IMR-90 (cell line): ENCODE measurements around the gene ADARB2. TPM values are rescaled to one million over a fixed set of nuclear protein-coding genes. Genes with fewer than 3 reads are reported as not detected.

Experiments
- ATAC-seq: fragments of 200-7000 bp; cut with Tn5 transposase; 2 replicates; pipeline ENCODE4 v1.9.1; 2020; ENCODE audit warnings: low read depth, mild to moderate bottlenecking, moderate library complexity
- BruUV-seq: library from RNA; stranded (reverse); fragments of 400-500 nt; replicated peaks from 2 replicates; lab custom pipeline; 2021; lab: Mats Ljungman, UMichigan
- CTCF ChIA-PET: fragments of 300-600 bp; formaldehyde crosslinking; extraction: SDS; loops from one replicate; lab custom pipeline; 2021; ENCODE audit warnings: antibody characterized with exemption; lab: Yijun Ruan, JAX
- POLR2A ChIA-PET: fragments of 300-600 bp; sonication (Branson Sonifier 250); formaldehyde crosslinking; loops from one replicate; lab custom pipeline; 2022; ENCODE audit warnings: antibody characterized with exemption; ENCODE audit not compliant: unreplicated experiment; lab: Charles Lee
- DNase-seq: peaks from one replicate; pipeline ENCODE4 v3.0.0; 2013
- H2AFZ ChIP-seq: replicated peaks from 2 replicates; pipeline ENCODE3; 2013; ENCODE audit warnings: low read length, mild to moderate bottlenecking; ENCODE audit not compliant: poor library complexity
- H2AK5ac ChIP-seq: 2 replicates; pipeline ENCODE4 v1.6.1; 2013; ENCODE audit warnings: low read depth, low read length, inconsistent platforms
- H2AK9ac ChIP-seq: replicated peaks from 2 replicates; pipeline ENCODE3; 2013; ENCODE audit warnings: mild to moderate bottlenecking, low read depth, low read length, moderate library complexity; ENCODE audit not compliant: poor library complexity
- H2BK120ac ChIP-seq: 2 replicates; pipeline ENCODE4 v1.6.1; 2013; ENCODE audit warnings: low read depth, low read length, inconsistent platforms
- H2BK15ac ChIP-seq: 3 replicates; pipeline ENCODE4 v1.6.1; 2013; ENCODE audit warnings: low read depth, low read length, inconsistent platforms
- H2BK20ac ChIP-seq: 2 replicates; pipeline ENCODE4 v1.6.1; 2013; ENCODE audit warnings: low read depth, mild to moderate bottlenecking, inconsistent platforms, low read length, moderate library complexity
- H2BK5ac ChIP-seq: 2 replicates; pipeline ENCODE4 v1.6.1; 2013; ENCODE audit warnings: mild to moderate bottlenecking, low read depth, low read length, inconsistent platforms; ENCODE audit not compliant: poor library complexity, severe bottlenecking
- H3K14ac ChIP-seq: replicated peaks from 2 replicates; pipeline ENCODE4 v1.6.1; 2013; ENCODE audit warnings: low read depth, low read length, inconsistent platforms
- H3K18ac ChIP-seq: 2 replicates; pipeline ENCODE4 v1.6.1; 2013; ENCODE audit warnings: low read depth, low read length, control low read depth
- H3K23ac ChIP-seq: 2 replicates; pipeline ENCODE4 v1.6.1; 2013; ENCODE audit warnings: low read depth, low read length, inconsistent platforms
- H3K27ac ChIP-seq: 2 replicates; pipeline ENCODE4 v1.5.1; 2013; ENCODE audit warnings: mild to moderate bottlenecking, control low read depth, low read length; ENCODE audit not compliant: insufficient read depth
- H3K27me3 ChIP-seq: 2 replicates; pipeline ENCODE4 v1.6.1; 2013; ENCODE audit warnings: low read length; ENCODE audit not compliant: control insufficient read depth, insufficient read depth
- H3K36me3 ChIP-seq: 2 replicates; pipeline ENCODE4 v1.6.1; 2013; ENCODE audit warnings: low read length, mixed read lengths; ENCODE audit not compliant: control insufficient read depth, insufficient read depth
- H3K4ac ChIP-seq: 2 replicates; pipeline ENCODE4 v1.6.1; 2013; ENCODE audit warnings: low read depth, low read length, inconsistent platforms
- H3K4me1 ChIP-seq: 2 replicates; pipeline ENCODE4 v1.6.1; 2013; ENCODE audit warnings: low read length, mixed read lengths; ENCODE audit not compliant: control insufficient read depth, insufficient read depth
- H3K4me2 ChIP-seq: 2 replicates; pipeline ENCODE4 v1.6.1; 2013; ENCODE audit warnings: low read depth, mild to moderate bottlenecking, control low read depth, low read length, moderate library complexity
- H3K4me3 ChIP-seq: 2 replicates; pipeline ENCODE4 v1.5.1; 2013; ENCODE audit warnings: low read depth, mild to moderate bottlenecking, control low read depth, low read length, moderate library complexity; ENCODE audit not compliant: insufficient read depth
- H3K56ac ChIP-seq: 2 replicates; pipeline ENCODE4 v1.6.1; 2013; ENCODE audit warnings: low read length, inconsistent platforms; ENCODE audit not compliant: insufficient read depth; ENCODE audit errors: extremely low read depth
- H3K79me1 ChIP-seq, 2 experiments: 2 replicates each; pipeline ENCODE4 v1.6.1; 2013; ENCODE audit warnings: low read length in 2 of 2, inconsistent platforms in 1 of 2, low read depth in 1 of 2
- H3K9ac ChIP-seq: 2 replicates; pipeline ENCODE4 v1.6.1; 2013; ENCODE audit warnings: low read depth, low read length, control low read depth
- H3K9me1 ChIP-seq: 2 replicates; pipeline ENCODE4 v1.6.1; 2013; ENCODE audit warnings: low read length, inconsistent platforms; ENCODE audit not compliant: insufficient read depth
- H3K9me3 ChIP-seq: 2 replicates; pipeline ENCODE4 v1.6.1; 2013; ENCODE audit warnings: low read length; ENCODE audit not compliant: control insufficient read depth, insufficient read depth
- H4K20me1 ChIP-seq: 2 replicates; pipeline ENCODE4 v1.6.1; 2013; ENCODE audit warnings: low read length, inconsistent platforms; ENCODE audit not compliant: insufficient read depth
- H4K5ac ChIP-seq: 2 replicates; pipeline ENCODE4 v1.6.1; 2013; ENCODE audit warnings: mild to moderate bottlenecking, low read depth, low read length, control low read depth
- H4K8ac ChIP-seq, 2 experiments: 2 replicates each; pipeline ENCODE4 v1.6.1; 2013; ENCODE audit warnings: low read depth in 2 of 2, low read length in 2 of 2, control low read depth in 1 of 2, inconsistent platforms in 1 of 2
- H4K91ac ChIP-seq: 2 replicates; pipeline ENCODE4 v1.6.1; 2013; ENCODE audit warnings: low read depth, low read length, inconsistent platforms; ENCODE audit not compliant: insufficient read depth
- ELK1 ChIP-seq: fragments of 150-350 bp; IDR thresholded peaks from 2 replicates; pipeline ENCODE4 v1.6.1; 2016; ENCODE audit warnings: low read depth, mild to moderate bottlenecking, low read length, moderate library complexity, borderline replicate concordance
- FOS ChIP-seq: fragments of 150-350 bp; IDR thresholded peaks from 2 replicates; pipeline ENCODE4 v1.6.1; 2016; ENCODE audit warnings: low read depth, low read length
- MAZ ChIP-seq: IDR thresholded peaks from 2 replicates; pipeline ENCODE4 v1.6.1; 2012; ENCODE audit warnings: low read depth, mild to moderate bottlenecking, low read length, improper control_type of control experiment, moderate library complexity, borderline replicate concordance
- RCOR1 ChIP-seq: IDR thresholded peaks from 2 replicates; pipeline ENCODE4 v1.6.1; 2012; ENCODE audit warnings: mild to moderate bottlenecking, low read length, improper control_type of control experiment; ENCODE audit not compliant: insufficient replicate concordance
- RFX5 ChIP-seq: IDR thresholded peaks from 2 replicates; pipeline ENCODE4 v1.8.0; 2012; ENCODE audit warnings: low read depth, mild to moderate bottlenecking, low read length, moderate library complexity
- WGBS, 2 experiments: methylation state at CpG; one replicate each; pipeline versions ENCODE4 v1.1.5 to v1.1.7; 2013; ENCODE audit warnings: missing lambda C conversion rate in 2 of 2; ENCODE audit not compliant: insufficient read length in 1 of 2; ENCODE audit errors: extremely low coverage in 2 of 2; 5-methylcytosine and 5-hydroxymethylcytosine counted together
- dilution Hi-C: fragments of 300-500 bp; cut with HindIII; formaldehyde crosslinking; loops from one replicate; pipeline ENCODE4 v1.14.3; 2018; ENCODE audit warnings: low sequenced_read_pairs; ENCODE audit not compliant: unreplicated experiment
- in situ Hi-C: fragments of 300-500 bp; cut with MboI; formaldehyde crosslinking; loops from 3 replicates; pipeline ENCODE4 v1.14.3; 2019; ENCODE audit warnings: low sequenced_read_pairs, inconsistent platforms, mixed read lengths
- intact Hi-C: fragments of 100-400 bp; cut with micrococcal nuclease; formaldehyde crosslinking; loops from 2 replicates; pipeline ENCODE4 v1.10.0; 2022
- polyA plus RNA-seq, 3 experiments: library from polyadenylated mRNA; depleted of rRNA; stranded (reverse); fragments of >200 nt; gene quantifications; 2 replicates each; pipeline ENCODE4 v1.2.3, GENCODE V29; 2012; ENCODE audit warnings: low replicate concordance in 1 of 3
- total RNA-seq: library from RNA; depleted of rRNA; stranded (reverse); fragments of >200 nt; gene quantifications from 2 replicates; pipeline ENCODE4 v1.2.3, GENCODE V29; 2012

The ADARB2 gene
- total and polyA plus RNA-seq, 2 of the 4 experiments (the other 2 are of a cell fraction), result not detected

- no peak overlapping the region for H4K8ac ChIP-seq
- ATAC-seq (no peak), DNase-seq (no peak)
- H3K9me1 ChIP-seq, result no peaks in the 10 kb centered on the region
- H4K91ac ChIP-seq, result no peak overlapping the region
- no peak overlapping the region for H3K9ac ChIP-seq
- no peaks in the 10 kb centered on the region for H3K79me1 ChIP-seq
- no peak overlapping the region for H3K56ac ChIP-seq
- CTCF ChIA-PET, result no interaction called here
- no peak overlapping the region for H4K5ac ChIP-seq
- BruUV-seq, result no TSS peak
- H4K20me1 ChIP-seq, result no peaks in the 10 kb centered on the region
- no peak overlapping the region for H3K18ac ChIP-seq
- H3K27ac ChIP-seq, result no peak overlapping the region
- H3K27me3 ChIP-seq, result no peaks in the 10 kb centered on the region
- TF ChIP-seq FOS (no peak), MAZ (no peak), RCOR1 (no peak), RFX5 (no peak), ELK1 (no peak)
- intact Hi-C loops, result no loop called here
- H3K4me2 ChIP-seq, result no peak overlapping the region
- POLR2A ChIA-PET, result no interaction called here
- H2AK5ac ChIP-seq, result no peak overlapping the region
- no peak overlapping the region for H3K4ac ChIP-seq
- no peak overlapping the region for H2AFZ ChIP-seq
- no peaks in the 10 kb centered on the region for H3K4me1 ChIP-seq
- in situ Hi-C loops, result no loop called here
- no peak overlapping the region for H3K4me3 ChIP-seq
- no peak overlapping the region for H2BK15ac ChIP-seq
- H2BK20ac ChIP-seq, result no peak overlapping the region
- no peak overlapping the region for H2BK5ac ChIP-seq
- no peak overlapping the region for H2AK9ac ChIP-seq
- no peak overlapping the region for H3K14ac ChIP-seq
- H3K23ac ChIP-seq, result no peak overlapping the region
- dilution Hi-C loops, result no loop called here
- no peaks in the 10 kb centered on the region for H3K36me3 ChIP-seq
- 0% methylated on average over 1 of the region's 2 CpGs; no CpG with 5 or more reads in 1 of the 2 experiments for WGBS, 2 experiments
- peaks cover 34% of the 10 kb centered on the region for H3K9me3 ChIP-seq
- no peak overlapping the region for H2BK120ac ChIP-seq
These were observed 313.6 kb downstream of the ADARB2 start for GRCh38 chr10:1423676-1424253.
